ENCODE measurements around the gene IL1R1.
"Not testable (repeated sequence)": the region's sequence is repeated elsewhere in the genome, so short reads cannot be mapped to it uniquely, and the experiment has no call there.

IL1R1 gene

DNA sequence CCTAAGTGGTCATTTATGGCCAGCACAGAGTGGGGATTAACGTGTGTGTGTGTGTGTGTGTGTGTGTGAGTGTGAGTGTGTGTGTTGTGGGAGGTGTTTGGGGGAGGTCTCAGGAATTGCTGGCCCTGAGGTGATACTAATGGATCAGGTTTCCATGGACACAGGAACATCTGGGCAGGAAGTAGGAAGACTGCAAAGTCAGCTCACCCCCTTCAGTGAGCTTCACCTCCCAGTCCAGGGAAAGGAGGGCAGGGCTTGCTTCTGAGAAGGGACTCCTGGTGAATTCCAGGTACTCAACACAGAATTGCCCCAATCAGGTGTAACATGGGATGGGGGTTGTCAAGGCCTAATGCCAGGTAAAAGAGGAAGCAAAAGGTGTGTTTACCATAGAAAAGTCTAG is 30.3 kb upstream of the IL1R1 start:
- no peak for DNase-seq

DNA sequence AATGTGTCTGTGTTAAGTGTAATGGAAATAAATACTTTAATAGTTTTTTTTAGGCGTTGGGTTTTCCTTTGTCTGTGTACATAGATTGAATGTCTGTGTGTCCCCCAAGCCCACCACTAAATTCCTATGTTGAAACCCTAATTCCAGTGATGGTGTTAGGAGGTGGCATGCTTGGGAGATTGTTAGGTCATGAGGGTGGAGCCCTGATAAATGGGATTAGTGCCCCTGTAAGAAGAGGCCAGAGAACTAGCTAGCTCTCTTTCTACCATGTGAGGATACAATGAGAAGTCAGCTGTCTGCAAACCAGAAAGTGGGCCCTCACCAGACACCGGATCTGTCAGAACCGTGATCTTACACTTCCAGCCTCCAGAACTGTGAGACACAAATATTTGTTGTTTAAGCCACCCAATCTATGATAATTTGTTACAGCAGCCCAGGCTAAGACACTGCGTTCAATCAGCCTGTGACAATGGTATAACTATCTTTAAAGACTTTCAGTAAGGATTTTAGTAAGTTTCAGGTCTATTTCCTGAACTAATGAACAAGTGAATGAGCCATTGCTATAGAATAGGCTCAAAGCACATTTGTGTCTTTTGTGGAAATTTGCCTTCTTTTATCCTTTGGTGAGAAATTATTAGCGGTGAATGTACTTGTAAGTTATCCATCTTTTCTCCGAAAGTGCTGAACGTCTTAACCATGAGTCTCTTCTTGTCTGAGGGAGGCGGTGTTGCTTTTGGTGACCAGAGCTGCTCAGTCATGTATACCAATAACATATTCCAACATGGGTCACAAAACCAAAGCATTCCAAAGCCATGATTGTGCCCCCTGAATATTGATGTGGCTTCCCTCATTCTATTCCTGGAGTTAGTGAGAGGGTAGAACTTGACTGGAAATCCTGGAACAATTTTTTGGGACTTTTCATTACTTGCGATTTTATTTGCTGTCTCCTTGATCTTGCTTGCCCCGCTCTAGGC is 29.6 kb upstream of the IL1R1 start:
- no peak for DNase-seq

DNA sequence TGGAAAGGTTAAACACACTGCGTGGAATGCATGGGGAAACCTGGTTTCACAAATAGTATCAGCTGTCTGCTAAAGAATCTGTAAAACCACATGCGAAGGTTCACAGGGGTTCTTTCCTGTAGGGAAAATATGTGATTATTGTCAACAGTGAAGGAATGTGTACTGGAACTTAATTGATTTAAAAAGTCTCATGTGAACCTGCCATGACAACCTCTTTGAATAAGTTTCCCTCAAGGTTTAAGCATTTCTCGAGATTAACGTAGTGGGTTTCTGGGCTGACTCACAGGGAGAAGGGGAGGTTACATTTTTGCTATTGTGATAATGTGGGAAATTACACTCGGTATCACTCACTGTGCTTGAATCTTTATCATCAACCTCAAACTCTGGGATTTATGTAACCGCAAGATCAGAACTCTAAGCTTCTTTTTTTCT is 28.2 kb upstream of the IL1R1 start:
- no peak for DNase-seq

DNA sequence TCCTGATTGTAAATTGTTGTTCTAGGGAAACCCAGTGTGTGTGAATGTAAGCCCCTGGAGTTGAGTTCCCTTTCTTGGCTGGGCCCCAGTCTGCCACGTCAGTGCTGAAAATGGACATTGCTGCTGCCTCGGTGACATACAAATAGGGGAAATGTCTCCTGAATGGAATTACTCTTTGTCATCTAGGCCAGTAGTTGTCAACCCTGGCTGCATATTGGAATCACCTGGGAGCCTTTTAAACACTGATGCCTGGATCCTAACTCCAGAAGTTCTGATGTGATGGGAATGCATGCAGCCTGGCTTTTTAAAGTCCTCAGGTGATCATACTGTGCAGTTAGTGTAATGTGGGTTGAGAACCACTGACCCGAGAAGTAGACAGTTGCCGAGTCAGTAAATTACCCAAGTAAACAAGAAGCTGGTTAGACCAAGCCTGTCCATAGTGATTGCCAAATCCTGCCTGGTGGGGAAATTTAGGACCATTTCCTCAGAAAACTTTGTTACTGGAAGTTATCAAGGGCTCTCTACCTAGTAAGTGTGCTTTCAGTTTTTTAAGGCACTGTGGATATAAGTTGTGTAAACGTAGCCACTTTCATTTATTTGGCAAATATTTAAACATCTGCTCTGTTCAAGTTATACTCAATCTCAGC is 27.6 kb upstream of the IL1R1 start:
- DNase-seq = no peak

DNA sequence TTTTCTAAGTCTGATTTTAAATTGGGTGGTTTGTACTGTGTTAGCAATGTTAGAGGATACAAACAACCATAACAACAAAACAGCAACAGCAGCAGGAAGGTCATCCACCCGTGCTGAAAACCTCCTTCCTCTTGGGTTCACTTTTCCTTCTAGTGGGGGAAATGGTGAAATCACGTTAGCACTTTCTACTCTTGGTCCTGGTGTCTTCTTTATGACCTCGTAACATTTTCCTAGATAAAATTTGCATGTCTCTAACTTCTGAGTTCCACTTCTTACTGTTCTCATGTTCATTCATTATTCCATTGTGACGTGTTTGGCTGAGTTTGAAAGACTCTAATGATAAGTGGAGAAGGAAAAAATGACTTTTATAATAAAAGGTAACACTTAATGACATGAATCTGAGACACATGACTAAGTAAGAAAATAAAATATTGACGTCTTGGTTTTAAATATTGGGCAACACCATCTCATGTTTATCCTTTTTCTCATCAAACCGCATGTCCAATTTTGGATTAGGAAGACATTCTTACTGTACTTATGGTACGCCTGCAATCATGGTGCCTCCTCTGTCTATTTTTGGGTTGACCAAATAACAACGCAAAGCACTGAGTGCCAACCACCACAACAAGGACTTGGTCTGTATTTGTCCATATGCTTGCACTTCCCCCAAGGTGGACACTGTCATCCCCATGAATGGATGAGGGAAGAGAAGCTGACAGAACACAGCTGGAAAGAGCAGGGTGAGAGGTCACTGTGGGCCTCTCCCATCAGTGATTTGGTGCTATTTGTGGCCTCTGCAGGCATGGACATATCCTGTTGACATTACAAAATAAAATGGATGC is 25.7 kb upstream of the IL1R1 start:
- DNase-seq = no peak

DNA sequence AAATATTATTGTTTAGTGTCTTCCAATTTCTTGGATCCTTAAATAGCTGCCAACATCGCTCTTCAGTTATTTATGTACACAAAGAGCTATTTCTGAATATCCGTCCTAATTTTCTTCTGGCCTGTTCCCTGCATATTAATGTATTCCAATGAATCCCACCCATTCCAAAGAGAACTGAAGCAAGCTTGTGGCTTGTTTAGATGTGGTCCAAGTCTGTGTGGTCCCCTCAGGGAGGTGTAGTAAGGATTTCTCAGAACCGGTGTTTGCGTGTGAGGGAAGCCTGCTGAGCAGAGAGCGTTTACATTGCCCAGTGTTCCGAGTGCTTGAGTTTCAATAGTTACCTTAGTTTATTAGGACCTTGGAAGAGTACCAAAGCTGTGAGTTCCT is 25.1 kb upstream of the IL1R1 start:
- no peak for DNase-seq

DNA sequence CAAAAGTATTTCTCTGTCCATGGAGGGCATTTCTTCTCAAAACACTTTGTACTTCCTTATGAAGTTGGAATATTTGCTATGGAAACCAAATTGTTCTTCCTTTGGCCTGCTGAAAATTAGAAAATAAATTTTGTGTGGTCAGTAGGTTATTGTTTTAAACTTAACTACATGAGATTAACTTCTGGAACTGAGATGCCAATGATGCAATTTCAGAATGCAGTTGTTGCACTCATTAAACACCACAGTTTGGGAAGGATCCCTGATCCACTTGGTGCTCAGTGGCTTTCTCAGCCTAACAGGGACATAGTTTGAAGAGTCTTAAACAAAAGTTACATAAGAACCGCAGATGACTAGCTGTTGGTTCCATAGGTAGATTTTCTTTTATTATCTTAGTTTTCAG is 23.3 kb upstream of the IL1R1 start:
- no peak for DNase-seq

DNA sequence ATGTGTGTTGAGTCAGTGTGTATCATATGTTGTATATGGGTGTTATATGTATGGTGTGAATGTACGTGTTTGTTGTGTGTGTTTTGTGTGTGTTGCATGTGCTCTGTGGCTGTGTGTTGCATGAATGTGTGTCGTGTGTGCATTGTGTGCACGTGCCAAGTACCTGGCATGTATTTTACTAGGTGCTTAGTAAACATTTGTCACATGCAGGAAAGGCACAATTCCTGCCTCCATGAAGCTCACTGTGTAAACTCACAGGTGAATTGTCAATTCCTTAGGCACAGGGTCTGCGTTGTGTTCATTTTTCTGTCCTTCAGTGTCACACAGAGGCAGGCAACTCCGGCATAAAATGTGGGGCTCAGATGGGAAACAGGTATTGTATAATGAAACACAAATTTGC is 22.3 kb upstream of the IL1R1 start:
- no peak for DNase-seq

DNA sequence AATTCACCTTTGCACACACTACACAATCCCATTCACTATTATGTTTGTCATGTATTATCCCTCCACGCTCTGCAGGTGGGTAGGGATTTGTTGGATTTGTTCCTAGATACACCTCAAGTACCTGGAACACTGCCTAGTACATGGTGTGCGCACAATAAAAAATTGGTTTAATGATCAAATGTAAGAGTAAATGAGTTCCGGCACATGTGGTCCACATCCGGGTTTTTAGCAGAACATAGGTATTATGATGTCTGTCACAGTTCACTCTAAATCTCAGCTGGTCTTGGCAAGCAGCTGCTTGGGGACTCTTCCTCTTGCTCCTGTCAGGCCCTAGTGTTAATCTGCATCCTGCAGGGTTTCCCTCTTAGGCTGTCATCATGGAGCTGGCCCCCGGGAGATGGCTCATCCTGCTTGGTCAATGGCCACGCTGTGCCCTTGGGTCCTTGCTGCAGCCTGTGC is 21.8 kb upstream of the IL1R1 start:
- no peak for DNase-seq

DNA sequence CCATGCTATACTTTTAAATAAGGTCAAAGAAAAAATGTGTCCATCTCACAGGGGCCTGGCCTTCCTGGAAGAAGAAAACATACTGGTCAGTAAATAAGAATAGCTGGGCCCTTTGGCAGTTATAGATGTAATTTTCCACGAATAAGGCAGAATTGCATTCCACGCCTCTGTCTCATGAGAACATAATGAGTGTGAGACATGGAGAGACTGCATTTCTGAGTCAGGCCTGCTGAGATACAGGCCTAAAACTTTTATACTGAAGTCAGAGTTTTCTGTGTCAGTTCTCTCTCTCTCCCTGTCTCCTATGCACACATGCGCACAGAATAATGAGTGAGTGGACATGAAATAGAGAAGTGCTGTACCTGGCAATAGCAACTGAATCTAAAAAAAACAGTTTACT is 20.4 kb upstream of the IL1R1 start:
- DNase-seq = no peak

DNA sequence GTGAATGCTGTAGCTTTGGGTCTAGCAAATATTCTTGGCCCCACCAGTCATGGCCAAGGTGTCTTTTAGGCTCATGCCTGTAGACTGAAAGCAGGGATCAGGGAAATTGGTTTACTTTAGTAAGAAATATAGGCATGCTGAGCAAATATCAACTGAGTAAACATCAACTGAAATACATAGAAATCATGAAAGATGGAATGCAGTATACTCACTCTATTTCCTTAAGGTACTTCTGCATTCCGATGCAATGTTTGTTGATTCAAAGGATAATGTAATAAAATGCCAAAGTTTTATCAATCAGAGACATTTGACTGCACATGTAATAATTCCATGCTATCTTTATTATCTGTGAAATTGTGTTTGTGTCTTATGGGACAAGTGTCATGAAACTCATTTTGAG is 19.6 kb upstream of the IL1R1 start:
- DNase-seq = no peak

DNA sequence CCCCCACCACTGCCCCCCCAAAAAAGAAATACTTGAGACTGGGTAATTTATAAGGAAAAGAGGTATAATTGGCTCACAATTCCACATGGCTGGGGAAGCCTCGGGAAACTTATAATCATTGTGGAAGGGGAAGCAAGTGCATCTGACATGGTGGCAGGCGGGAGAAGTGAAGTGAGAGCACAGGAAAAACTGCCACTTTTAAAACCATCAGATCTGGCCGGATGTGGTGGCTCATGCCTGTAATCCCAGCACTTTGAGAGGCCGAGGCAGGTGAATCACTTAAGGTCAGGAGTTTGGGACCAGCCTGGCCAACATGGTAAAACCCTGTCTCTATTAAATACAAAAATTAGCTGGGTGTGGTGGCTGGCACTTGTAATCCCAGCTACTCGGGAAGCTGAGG is 18.1 kb upstream of the IL1R1 start:
- DNase-seq = not testable (repeated sequence)

DNA sequence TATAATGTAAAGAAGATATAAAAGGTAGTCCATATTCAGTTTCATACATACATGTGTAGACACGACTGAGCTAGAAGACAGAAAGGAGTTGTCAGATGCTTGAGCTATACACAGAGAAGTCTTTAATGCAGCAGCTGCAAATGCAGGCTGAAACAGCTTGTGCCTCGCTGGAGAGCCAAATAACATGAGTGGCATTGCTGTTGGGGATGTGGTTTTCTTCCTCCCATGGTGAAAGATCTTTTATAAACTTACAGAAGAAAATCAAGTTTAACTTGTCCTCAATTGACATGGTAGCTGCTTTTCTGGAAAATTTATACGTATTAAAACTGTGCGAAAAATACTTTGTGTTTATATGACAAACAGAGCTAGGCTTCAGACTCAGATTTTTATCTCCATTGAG is 16.4 kb upstream of the IL1R1 start:
- no peak for DNase-seq

DNA sequence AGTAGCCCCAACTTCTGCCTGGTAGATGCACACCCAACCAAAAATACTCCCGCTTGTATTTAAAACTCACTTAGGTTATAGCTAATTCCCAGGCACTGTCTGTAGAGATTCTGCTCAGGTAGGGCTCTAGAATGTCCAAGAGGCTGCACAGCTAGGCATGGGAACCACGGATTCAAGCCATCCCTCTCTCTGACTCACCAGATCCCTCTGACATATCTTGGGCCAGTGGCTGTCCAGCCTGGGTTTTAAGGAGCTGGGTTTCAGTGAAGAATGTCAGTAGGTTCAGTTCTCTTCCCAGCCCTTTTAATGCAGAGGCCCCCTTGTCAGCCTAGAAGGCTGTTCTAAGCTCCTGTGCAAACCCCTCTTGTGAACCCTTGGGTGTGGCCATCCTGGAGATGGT is 15.9 kb upstream of the IL1R1 start:
- no peak for DNase-seq

DNA sequence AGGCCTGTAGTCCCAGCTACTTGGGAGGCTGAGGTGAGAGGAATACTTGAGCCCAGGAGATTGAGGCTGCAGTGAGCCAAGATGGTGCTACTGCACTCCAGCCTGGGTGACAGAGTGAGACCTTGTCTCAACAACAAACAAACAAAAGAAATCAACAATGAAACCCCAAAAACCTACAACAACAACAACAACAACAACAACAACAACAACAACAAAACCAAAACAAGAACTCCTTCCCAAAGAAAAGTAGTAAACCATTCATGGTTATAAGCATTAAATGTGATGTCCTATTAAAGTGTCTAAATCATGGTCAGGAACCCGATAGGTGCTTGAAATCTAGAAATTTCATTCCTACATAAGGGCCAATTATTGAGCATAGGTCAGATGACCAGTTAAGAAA is 13.5 kb upstream of the IL1R1 start:
- DNase-seq = no peak

DNA sequence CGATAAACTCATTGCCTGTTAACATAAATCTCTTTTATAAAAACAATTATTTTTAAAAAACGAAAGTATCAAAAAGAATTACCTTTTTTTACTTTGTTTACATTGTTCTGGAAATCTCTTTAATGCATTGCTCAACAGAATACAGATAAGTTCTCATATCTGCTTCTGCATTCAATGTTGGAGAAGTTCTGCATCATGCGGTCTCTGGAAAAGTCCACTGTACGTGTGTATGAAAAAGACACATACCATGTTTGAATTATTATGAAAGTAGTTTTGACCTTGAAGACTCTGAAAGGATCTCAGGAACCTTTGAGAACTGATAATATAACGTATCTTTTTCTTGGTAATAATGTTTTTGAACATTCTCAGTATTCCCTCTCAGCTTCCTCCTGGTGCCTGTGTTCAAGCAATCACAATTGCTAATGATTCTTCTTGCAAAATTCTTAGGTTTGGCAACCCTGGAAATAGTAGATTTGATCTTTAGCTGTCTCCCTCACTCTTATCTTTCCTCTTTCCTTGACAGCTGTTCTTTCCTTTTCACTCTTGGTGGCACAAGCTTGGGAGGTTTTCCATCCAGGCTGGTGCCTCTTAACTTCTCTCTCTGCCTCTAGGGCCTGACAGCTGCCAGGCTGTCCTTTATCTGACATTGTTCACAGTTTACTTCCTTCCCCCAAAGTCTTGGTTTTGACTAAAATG is 12.4 kb upstream of the IL1R1 start:
- DNase-seq = no peak

DNA sequence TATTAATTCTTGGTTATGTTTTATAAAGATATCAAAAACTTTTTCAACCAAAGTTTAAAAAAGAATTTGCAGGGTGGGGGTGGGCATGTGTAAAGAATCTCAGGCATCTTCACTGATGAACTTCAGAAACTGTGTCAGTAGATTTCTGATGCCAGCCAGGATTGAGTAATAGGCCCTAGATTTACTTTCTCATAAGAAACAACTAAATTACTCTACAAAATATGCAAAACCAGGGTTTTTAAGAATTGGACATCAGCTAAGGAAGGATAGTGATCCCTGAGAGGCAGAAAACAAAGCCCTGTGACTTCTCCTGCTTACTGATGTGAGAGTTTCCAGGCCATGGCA is 11.9 kb upstream of the IL1R1 start:
- no peak for DNase-seq

DNA sequence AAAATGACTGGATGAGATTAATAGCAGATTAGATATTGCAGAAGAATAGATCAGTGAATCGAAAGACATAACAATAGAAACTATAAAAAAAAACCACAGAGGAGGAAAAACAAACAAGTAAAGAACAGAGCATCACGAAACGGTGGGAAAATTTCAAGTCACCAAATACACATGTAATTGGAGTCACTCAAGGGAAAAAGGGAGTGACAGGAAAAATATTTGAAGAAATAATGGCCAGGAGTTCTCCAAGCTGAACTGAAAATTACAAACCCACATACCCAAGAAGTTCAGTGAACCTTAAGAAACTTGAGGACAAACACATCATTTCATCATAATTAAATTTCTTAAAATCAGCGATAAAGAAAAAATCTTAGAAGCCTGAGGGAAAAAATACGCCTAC is 11.0 kb upstream of the IL1R1 start:
- no peak for DNase-seq

DNA sequence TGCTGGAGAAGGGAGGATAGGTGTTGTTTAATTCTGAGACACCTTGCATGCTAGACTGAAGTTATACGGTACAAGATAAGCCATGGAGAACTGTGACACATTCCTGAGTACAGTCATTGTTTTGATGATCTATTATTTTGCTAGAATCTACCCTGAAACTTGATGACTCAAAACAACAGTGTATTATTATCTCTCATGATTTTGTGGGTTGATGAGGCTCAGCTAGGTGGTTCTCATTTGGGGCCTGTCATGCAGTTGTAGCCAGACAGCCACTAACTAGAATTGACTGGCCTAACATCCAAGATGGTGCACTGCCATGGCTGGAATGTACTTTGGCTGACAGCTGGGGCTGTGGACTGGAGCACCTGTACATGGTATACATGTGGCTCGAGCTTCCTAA is 5.4 kb upstream of the IL1R1 start:
- no peak for DNase-seq

DNA sequence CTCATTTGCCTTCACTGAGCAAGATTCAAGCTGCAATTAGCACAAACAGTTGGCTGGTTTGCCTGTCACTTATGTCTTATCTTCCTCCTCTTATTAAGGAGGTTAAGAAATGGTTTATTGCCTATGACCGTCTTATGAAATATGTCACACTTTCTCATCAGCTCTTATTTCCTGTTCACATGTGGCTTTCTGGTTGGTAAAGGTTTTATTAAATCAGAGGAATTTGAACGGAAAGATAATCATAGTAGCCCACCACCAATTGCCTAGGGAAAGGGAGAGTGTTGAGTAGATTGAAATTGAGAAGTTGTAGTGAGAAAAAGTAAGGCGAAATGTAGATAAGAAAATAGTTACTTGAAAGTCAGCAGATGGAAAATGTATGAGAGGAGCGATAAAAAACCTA is 4.2 kb upstream of the IL1R1 start:
- no peak for DNase-seq

DNA sequence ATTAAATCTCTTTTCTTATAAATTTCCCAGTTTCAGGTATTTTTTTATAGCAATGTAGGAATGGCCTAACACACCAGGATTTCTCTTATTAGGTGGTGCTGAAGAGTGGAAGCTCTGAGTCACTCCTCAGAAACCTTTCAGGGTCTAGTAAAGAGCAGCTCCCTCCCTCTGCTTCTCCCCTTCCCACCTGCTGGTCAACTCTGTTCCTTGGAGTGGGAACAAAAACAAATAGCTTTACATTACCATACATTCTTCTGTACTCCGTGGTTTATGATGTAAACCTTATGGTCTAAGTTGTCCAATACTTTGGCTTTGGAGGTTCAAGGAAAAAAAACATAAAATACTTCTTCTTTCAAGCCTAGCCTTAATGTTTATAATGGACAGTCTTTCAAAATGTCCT is 2.7 kb upstream of the IL1R1 start:
- no peak for DNase-seq

DNA sequence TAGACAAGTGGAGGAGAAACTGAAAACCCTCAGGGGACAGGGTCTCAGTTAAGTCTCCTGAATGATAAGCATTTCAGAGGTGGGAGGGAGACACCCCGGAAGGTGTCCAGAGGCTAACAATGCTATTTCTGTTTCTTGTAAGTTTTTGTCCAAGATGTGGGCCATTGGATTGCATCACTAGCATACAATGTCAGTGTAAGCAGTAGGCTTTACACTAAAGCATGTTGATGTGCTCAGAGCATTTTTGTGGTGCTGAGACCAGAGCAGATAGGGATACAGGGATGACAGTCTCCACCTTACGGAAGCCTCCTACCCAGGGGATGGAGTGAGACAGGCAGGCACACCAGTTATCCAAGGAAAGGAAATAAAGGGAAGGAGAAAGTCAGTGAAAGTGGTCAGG is 2.2 kb upstream of the IL1R1 start:
- DNase-seq = no peak

Measured in CD4-positive, alpha-beta T cell treated with Interleukin-17A for 4 hours (primary cell).